ENCODE measurements around the gene CEP70.
A peak's percentile ranks its signal among the peaks of the same experiment; 100 is the strongest.
"Not testable (repeated sequence)": the region's sequence is repeated elsewhere in the genome, so short reads cannot be mapped to it uniquely, and the experiment has no call there.

Gene CEP70

GRCh38 chr3:138507524-138507923, 86.5 kb downstream of the CEP70 start:
- no peak for DNase-seq

- DNase-seq: no peak
These were observed 95.1 kb downstream of the CEP70 start for GRCh38 chr3:138498991-138499390.

- no peak for DNase-seq
These were observed 96.2 kb downstream of the CEP70 start for GRCh38 chr3:138497851-138498250.

GRCh38 chr3:138497021-138497420, 97.0 kb downstream of the CEP70 start:
- no peak for DNase-seq

GRCh38 chr3:138496436-138496835, 97.6 kb downstream of the CEP70 start:
- no peak for DNase-seq

- not testable (repeated sequence) for DNase-seq
These were observed 98.4 kb downstream of the CEP70 start for GRCh38 chr3:138495638-138496037.

GRCh38 chr3:138494607-138494929, 99.5 kb downstream of the CEP70 start:
- no peak for DNase-seq

- no peak for DNase-seq
These were observed 100.1 kb downstream of the CEP70 start for GRCh38 chr3:138493804-138494606.

GRCh38 chr3:138492980-138493675, 100.9 kb downstream of the CEP70 start:
- DNase-seq: no peak

- no peak for DNase-seq
These were observed 102.1 kb downstream of the CEP70 start for GRCh38 chr3:138491971-138492370.

- DNase-seq: not testable (repeated sequence)
These were observed 107.5 kb downstream of the CEP70 start for GRCh38 chr3:138486580-138486979.

- DNase-seq: not testable (repeated sequence)
These were observed 109.4 kb downstream of the CEP70 start for GRCh38 chr3:138484672-138485071.

GRCh38 chr3:138479438-138479863, 114.6 kb downstream of the CEP70 start:
- peak; percentile 20 for DNase-seq

GRCh38 chr3:138477801-138478200, 116.3 kb downstream of the CEP70 start:
- no peak for DNase-seq

GRCh38 chr3:138477120-138477519, 116.9 kb downstream of the CEP70 start:
- DNase-seq: no peak

- no peak for DNase-seq
These were observed 117.5 kb downstream of the CEP70 start for GRCh38 chr3:138476526-138476925.

- no peak for DNase-seq
These were observed 119.9 kb downstream of the CEP70 start for GRCh38 chr3:138474163-138474562.

- DNase-seq: no peak
These were observed 120.7 kb downstream of the CEP70 start for GRCh38 chr3:138473391-138473790.

GRCh38 chr3:138472141-138472825, 121.8 kb downstream of the CEP70 start:
- DNase-seq: no peak

- DNase-seq: no peak
These were observed 122.6 kb downstream of the CEP70 start for GRCh38 chr3:138471481-138471880.

- no peak for DNase-seq
These were observed 123.4 kb downstream of the CEP70 start for GRCh38 chr3:138470687-138471086.

GRCh38 chr3:138469874-138470273, 124.2 kb downstream of the CEP70 start:
- DNase-seq: no peak

- no peak for DNase-seq
These were observed 125.2 kb downstream of the CEP70 start for GRCh38 chr3:138468886-138469285.

- no peak for DNase-seq
These were observed 125.6 kb downstream of the CEP70 start for GRCh38 chr3:138468451-138468850.
